ENCODE measurements around the gene RAB11A. TPM values are rescaled to one million over a fixed set of nuclear protein-coding genes. Genes with fewer than 3 reads are reported as not detected.

RAB11A gene
- total and polyA plus RNA-seq, 2 of the 13 experiments (the other 11 are each of a cell fraction or from before 2014, with no cell fraction given) = 161 to 162 TPM

DNA sequence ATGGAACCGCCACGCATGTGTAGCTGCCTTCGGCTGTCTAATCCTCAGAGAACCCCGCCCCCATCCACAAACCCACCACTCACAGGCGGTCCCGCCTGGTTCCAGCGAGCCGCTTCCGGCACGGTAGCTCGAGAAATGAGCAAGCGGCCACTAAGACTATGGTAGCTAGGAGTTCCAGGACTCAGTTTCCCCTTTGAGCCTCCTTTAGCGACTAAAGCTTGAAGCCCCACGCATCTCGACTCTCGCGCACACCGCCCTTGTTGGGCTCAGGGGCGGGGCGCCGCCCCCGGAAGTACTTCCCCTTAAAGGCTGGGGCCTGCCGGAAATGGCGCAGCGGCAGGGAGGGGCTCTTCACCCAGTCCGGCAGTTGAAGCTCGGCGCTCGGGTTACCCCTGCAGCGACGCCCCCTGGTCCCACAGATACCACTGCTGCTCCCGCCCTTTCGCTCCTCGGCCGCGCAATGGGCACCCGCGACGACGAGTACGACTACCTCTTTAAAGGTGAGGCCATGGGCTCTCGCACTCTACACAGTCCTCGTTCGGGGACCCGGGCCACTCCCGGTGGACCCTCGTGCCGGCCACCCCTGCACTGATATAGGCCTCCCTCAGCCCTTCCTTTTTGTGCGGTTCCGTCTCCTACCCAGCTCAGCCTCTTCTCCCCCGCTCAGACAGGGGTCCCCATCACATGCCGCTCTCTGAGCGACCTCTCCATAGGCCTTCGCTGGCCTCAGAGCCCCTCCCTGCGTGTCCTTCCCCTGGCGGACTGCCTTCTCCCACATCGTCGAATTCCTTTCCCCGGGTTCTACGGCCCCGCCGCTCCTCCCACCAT is at the start of gene RAB11A (continued):
- TF ChIP-seq, protein P1, sequence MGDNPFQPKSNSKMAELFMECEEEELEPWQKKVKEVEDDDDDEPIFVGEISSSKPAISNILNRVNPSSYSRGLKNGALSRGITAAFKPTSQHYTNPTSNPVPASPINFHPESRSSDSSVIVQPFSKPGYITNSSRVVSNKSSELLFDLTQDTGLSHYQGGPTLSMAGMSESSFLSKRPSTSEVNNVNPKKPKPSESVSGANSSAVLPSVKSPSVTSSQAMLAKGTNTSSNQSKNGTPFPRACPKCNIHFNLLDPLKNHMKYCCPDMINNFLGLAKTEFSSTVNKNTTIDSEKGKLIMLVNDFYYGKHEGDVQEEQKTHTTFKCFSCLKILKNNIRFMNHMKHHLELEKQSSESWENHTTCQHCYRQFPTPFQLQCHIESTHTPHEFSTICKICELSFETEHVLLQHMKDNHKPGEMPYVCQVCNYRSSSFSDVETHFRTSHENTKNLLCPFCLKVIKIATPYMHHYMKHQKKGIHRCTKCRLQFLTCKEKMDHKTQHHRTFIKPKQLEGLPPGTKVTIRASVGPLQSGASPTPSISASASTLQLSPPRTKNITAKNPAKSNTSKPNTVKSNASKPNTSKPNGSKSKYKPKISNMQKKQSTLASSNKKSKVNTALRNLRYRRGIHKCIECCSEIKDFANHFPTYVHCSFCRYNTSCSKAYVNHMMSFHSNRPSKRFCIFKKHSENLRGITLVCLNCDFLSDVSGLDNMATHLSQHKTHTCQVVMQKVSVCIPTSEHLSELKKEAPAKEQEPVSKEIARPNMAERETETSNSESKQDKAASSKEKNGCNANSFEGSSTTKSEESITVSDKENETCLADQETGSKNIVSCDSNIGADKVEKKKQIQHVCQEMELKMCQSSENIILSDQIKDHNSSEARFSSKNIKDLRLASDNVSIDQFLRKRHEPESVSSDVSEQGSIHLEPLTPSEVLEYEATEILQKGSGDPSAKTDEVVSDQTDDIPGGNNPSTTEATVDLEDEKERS (CRISPR knock-in tag; IDR thresholded peaks at IDR 0.05) = no peak
- peak; percentile 62; the same call in 1 of the 2 replicates for TF ChIP-seq ZNF331 (CRISPR knock-in tag; IDR thresholded peaks at IDR 0.05)
- TF ChIP-seq ZNF33B (CRISPR knock-in tag; IDR thresholded peaks at IDR 0.05) = no peak; the same call in 1 of the 2 replicates
- TF ChIP-seq, protein P2, sequence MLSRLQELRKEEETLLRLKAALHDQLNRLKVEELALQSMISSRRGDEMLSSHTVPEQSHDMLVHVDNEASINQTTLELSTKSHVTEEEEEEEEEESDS (CRISPR knock-in tag; IDR thresholded peaks at IDR 0.05; ENCODE audit: borderline replicate concordance) = peak; percentile 39; the same call in 1 of the 2 replicates
- TF ChIP-seq, protein P3, sequence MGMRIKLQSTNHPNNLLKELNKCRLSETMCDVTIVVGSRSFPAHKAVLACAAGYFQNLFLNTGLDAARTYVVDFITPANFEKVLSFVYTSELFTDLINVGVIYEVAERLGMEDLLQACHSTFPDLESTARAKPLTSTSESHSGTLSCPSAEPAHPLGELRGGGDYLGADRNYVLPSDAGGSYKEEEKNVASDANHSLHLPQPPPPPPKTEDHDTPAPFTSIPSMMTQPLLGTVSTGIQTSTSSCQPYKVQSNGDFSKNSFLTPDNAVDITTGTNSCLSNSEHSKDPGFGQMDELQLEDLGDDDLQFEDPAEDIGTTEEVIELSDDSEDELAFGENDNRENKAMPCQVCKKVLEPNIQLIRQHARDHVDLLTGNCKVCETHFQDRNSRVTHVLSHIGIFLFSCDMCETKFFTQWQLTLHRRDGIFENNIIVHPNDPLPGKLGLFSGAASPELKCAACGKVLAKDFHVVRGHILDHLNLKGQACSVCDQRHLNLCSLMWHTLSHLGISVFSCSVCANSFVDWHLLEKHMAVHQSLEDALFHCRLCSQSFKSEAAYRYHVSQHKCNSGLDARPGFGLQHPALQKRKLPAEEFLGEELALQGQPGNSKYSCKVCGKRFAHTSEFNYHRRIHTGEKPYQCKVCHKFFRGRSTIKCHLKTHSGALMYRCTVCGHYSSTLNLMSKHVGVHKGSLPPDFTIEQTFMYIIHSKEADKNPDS (CRISPR knock-in tag; IDR thresholded peaks at IDR 0.05) = no peak
- peak; percentile 82; the same call in 1 of the 2 replicates for TF ChIP-seq KAT7 (CRISPR knock-in tag; IDR thresholded peaks at IDR 0.05; ENCODE audit: borderline replicate concordance)
- TF ChIP-seq MEF2D (CRISPR knock-in tag; IDR thresholded peaks at IDR 0.05) = peak; percentile 48; the same call in 1 of the 2 replicates
- peak; percentile 65 for TF ChIP-seq AGO1 (IDR thresholded peaks at IDR 0.05; ENCODE audit: low read depth, low read length, poor library complexity, severe bottlenecking)
- no peak for TF ChIP-seq ZNF383 (CRISPR knock-in tag; IDR thresholded peaks at IDR 0.05; ENCODE audit: borderline replicate concordance)
- peak; percentile 71 for TF ChIP-seq ZNF563 (CRISPR knock-in tag; IDR thresholded peaks at IDR 0.05)
- TF ChIP-seq, protein P4, sequence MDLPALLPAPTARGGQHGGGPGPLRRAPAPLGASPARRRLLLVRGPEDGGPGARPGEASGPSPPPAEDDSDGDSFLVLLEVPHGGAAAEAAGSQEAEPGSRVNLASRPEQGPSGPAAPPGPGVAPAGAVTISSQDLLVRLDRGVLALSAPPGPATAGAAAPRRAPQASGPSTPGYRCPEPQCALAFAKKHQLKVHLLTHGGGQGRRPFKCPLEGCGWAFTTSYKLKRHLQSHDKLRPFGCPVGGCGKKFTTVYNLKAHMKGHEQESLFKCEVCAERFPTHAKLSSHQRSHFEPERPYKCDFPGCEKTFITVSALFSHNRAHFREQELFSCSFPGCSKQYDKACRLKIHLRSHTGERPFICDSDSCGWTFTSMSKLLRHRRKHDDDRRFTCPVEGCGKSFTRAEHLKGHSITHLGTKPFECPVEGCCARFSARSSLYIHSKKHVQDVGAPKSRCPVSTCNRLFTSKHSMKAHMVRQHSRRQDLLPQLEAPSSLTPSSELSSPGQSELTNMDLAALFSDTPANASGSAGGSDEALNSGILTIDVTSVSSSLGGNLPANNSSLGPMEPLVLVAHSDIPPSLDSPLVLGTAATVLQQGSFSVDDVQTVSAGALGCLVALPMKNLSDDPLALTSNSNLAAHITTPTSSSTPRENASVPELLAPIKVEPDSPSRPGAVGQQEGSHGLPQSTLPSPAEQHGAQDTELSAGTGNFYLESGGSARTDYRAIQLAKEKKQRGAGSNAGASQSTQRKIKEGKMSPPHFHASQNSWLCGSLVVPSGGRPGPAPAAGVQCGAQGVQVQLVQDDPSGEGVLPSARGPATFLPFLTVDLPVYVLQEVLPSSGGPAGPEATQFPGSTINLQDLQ (CRISPR knock-in tag; IDR thresholded peaks at IDR 0.05) = 0 out of 2 replicates have a peak, but pooled peaks have one; percentile 59
- peak; percentile 73; the same call in 1 of the 2 replicates for TF ChIP-seq KDM5B (CRISPR knock-in tag; IDR thresholded peaks at IDR 0.05; ENCODE audit: borderline replicate concordance)
- peak; percentile 82 for TF ChIP-seq ELF1 (CRISPR knock-in tag; IDR thresholded peaks at IDR 0.05)
- peak; percentile 82 for TF ChIP-seq SIX4 (CRISPR knock-in tag; IDR thresholded peaks at IDR 0.05)
- no peak for TF ChIP-seq ZNF432 (CRISPR knock-in tag; IDR thresholded peaks at IDR 0.05; ENCODE audit: borderline replicate concordance)
- TF ChIP-seq YY1 (IDR thresholded peaks at IDR 0.05; ENCODE audit: insufficient read depth, insufficient replicate concordance, low read depth, low read length) = peak; percentile 52
- peak; percentile 92; the same call in 1 of the 2 replicates for TF ChIP-seq ZSCAN20 (CRISPR knock-in tag; IDR thresholded peaks at IDR 0.05; ENCODE audit: borderline replicate concordance)
- no peak; the same call in 1 of the 2 replicates for TF ChIP-seq ZNF256 (CRISPR knock-in tag; conservative IDR thresholded peaks at IDR 0.05)
- TF ChIP-seq SIN3B (IDR thresholded peaks at IDR 0.05; ENCODE audit: low read length) = no peak
- TF ChIP-seq ZNF263 (CRISPR knock-in tag; IDR thresholded peaks at IDR 0.05) = no peak
- TF ChIP-seq ZNF501 (CRISPR knock-in tag; IDR thresholded peaks at IDR 0.05) = peak; percentile 81

All from HepG2 (cell line).